HL-60 (cell line): ENCODE results near the gene GP9.

Source experiments
- DNase-seq, 2 experiments: peaks; one replicate each; pipeline ENCODE4 v3.0.0-alpha.2; 2010 to 2020; ENCODE audit warnings: low read depth in 1 of 2, low spot score in 1 of 2
- H3K27ac ChIP-seq: fragments of 250-450 bp; sonication (Bioruptor Pico); replicated peaks from 2 replicates; pipeline ENCODE4 v1.5.1; 2020; ENCODE audit warnings: mild to moderate bottlenecking, moderate library complexity
- H3K27me3 ChIP-seq: fragments of 250-450 bp; sonication (Bioruptor Pico); 2 replicates; pipeline ENCODE4 v1.5.1; 2021; ENCODE audit warnings: mild to moderate bottlenecking, moderate library complexity; ENCODE audit not compliant: insufficient read depth, poor library complexity, severe bottlenecking
- H3K4me3 ChIP-seq: replicated peaks from 2 replicates; pipeline ENCODE4 v1.5.1; 2011; ENCODE audit warnings: mild to moderate bottlenecking, control low read depth, low read length; ENCODE audit not compliant: insufficient read depth
- CTCF ChIP-seq: IDR thresholded peaks from one replicate; pipeline ENCODE4 v1.5.1; 2011; ENCODE audit warnings: low read length, control low read depth, inconsistent platforms; ENCODE audit not compliant: insufficient read depth
- GABPA ChIP-seq: IDR thresholded peaks from 2 replicates; pipeline ENCODE4 v1.6.1; 2012; ENCODE audit warnings: low read depth
- POLR2AphosphoS5 ChIP-seq: IDR thresholded peaks from 2 replicates; pipeline ENCODE4 v1.6.1; 2012; ENCODE audit warnings: low read depth
- SPI1 ChIP-seq: IDR thresholded peaks from 2 replicates; pipeline ENCODE4 v1.6.1; 2012; ENCODE audit warnings: low read depth, mild to moderate bottlenecking, borderline replicate concordance
- TF ChIP-seq, protein P1 (sequence below): IDR thresholded peaks from 2 replicates; pipeline ENCODE4 v1.6.1; 2012; ENCODE audit warnings: low read depth; ENCODE audit not compliant: insufficient replicate concordance

The GP9 gene

DNA sequence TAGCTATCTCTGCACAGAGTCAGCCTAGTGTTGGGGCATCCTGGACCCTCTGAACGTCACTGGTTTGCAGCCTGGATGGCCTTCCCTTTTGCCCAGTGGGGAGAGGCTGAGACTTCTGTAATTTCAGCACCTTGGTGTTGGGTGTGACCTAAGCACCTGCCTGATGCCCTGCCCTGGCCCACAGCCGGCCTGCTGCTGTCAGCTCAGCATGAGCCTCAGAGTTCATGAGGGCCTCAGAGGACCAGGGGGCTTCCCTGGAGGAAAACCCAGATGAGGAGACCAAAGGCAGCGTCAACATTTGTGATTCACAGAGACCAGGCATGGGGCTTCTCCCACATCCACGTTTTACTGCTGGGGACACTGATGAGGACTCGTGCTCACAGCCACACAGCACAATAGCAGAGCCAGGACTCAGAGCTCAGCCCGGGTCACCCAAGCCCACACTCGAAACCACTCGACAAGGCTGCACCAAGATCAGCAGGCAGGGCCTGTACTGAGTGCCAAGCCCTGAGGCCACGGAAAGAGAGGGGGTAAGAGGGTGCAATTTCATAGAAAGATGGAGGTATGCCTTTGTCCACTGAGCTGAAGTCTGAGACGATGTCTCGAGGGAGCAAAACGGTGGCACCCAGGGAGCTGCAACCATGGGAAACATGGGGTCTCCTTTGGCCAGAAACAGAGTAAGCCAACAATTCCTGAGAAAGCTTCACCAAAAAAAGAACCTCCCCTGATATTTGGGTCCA lies 9.9 kb upstream of the GP9 start:
- Histone ChIP-seq H3K27ac (no peak overlapping the region), H3K27me3 (no peaks in the 10 kb centered on the region), H3K4me3 (no peak overlapping the region)
- TF ChIP-seq SPI1: no peak
- DNase-seq: no peak

DNA sequence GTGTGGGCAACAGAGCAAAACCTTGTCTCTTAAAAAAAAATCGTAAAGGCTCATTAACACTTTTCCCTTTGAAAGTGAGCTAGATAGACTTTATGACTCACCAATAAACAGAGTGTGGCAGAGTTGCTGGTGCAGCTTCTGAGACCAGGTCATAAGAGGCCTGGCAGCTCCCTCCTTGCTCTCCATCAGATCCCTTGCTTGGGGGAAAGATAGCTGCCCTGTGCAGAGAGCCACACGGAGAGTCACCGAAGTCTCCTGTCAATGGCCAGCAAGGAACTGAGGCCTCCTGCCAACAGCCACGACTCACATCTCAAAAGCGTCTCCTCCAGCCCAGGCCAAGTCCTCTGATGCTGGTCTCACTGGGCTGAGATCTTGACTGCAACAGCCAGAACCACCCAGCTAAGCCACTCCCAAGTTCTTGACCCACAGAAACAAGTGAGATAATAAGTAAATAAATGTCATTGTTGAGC lies 8.7 kb upstream of the GP9 start:
- Histone ChIP-seq H3K27me3 (no peaks in the 10 kb centered on the region), H3K4me3 (no peak overlapping the region), H3K27ac (no peak overlapping the region)
- no peak for DNase-seq
- no peak for TF ChIP-seq POLR2AphosphoS5
- TF ChIP-seq, protein P1, sequence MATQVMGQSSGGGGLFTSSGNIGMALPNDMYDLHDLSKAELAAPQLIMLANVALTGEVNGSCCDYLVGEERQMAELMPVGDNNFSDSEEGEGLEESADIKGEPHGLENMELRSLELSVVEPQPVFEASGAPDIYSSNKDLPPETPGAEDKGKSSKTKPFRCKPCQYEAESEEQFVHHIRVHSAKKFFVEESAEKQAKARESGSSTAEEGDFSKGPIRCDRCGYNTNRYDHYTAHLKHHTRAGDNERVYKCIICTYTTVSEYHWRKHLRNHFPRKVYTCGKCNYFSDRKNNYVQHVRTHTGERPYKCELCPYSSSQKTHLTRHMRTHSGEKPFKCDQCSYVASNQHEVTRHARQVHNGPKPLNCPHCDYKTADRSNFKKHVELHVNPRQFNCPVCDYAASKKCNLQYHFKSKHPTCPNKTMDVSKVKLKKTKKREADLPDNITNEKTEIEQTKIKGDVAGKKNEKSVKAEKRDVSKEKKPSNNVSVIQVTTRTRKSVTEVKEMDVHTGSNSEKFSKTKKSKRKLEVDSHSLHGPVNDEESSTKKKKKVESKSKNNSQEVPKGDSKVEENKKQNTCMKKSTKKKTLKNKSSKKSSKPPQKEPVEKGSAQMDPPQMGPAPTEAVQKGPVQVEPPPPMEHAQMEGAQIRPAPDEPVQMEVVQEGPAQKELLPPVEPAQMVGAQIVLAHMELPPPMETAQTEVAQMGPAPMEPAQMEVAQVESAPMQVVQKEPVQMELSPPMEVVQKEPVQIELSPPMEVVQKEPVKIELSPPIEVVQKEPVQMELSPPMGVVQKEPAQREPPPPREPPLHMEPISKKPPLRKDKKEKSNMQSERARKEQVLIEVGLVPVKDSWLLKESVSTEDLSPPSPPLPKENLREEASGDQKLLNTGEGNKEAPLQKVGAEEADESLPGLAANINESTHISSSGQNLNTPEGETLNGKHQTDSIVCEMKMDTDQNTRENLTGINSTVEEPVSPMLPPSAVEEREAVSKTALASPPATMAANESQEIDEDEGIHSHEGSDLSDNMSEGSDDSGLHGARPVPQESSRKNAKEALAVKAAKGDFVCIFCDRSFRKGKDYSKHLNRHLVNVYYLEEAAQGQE: no peak
- TF ChIP-seq SPI1: no peak
- no peak for TF ChIP-seq GABPA
- no peak for TF ChIP-seq CTCF

GRCh38 chr3:129052675-129053074 lies 7.9 kb upstream of the GP9 start:
- Histone ChIP-seq H3K4me3 (no peak overlapping the region), H3K27me3 (no peaks in the 10 kb centered on the region), H3K27ac (no peak overlapping the region)
- DNase-seq: no peak
- no peak for TF ChIP-seq SPI1
- no peak for TF ChIP-seq POLR2AphosphoS5
- TF ChIP-seq GABPA: no peak
- no peak for TF ChIP-seq CTCF
- TF ChIP-seq, protein P1: no peak

DNA sequence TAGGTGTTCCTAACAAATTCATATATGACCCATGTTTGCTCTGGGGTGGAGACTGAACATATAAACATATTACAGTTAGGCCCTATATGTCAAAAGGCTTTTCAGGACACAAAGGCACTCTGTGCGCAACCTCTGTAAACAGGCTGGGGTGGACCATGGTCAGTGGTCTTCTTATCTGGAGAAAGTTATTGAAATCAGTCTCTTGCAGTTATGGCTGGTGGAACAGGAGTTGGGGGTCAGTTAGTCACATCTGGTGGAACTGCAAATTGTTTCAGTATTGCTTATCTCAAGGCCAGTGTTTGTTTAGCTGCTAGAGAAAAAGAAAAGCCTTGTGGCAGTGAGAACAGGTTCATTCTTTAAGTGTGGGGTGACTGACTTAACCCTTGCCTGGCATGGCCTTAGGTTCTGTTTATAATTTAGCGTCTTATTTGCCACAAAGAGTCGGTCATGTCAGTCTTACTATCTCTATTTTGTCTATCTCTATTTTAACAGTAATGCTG lies 5.9 kb upstream of the GP9 start:
- no peak overlapping the region for H3K27ac ChIP-seq

More for the DNA sequence above, 5.9 kb upstream of the GP9 start:
- H3K27me3 ChIP-seq: no peaks in the 10 kb centered on the region
- TF ChIP-seq, protein P1: no peak
- TF ChIP-seq POLR2AphosphoS5 (no peak), CTCF (no peak), GABPA (no peak), SPI1 (no peak)
- DNase-seq: no peak
- H3K4me3 ChIP-seq: no peak overlapping the region
